ENCODE results near the gene COL27A1. TPM values are rescaled to one million over a fixed set of nuclear protein-coding genes. Genes with fewer than 3 reads are reported as not detected.

Gene COL27A1
- total RNA-seq, 1 donor from 2014 or later = 0.33 TPM

DNA sequence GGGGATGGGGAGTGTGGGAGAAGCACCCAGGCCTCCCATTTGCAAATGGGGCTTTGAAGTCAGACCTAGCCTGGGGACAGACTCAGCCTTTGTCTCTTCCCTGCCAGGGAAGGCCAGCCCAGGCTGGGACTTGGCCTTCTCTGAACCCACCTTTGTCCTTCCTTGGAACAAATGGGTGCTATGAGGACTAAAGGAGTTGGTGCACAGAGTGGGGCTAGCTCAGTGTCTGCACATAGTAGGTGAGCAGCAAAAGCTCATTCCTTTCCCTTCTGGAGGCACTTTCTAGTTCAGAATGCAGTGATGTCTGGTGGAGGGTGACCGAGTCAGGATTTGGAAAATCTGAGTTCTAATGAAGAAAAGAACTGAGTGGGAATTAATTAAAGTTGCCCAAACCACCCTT lies 37.2 kb downstream of the COL27A1 start:
- intact Hi-C loops (cut with micrococcal nuclease) = no loop called here
- POLR2A ChIA-PET = no interaction called here
- Mint-ChIP-seq H3K27me3 (peaks cover 10% of the 10 kb centered on the region), H3K4me1 (no peaks in the 10 kb centered on the region), H3K27ac (no peak overlapping the region), H3K36me3 (ENCODE audit: low read depth) (no peaks in the 10 kb centered on the region), H3K9me3 (peaks cover 16% of the 10 kb centered on the region), H3K4me3 (no peak overlapping the region)
- CTCF ChIA-PET = no interaction called here
- DNase-seq (no peak), ATAC-seq (ENCODE audit: low read depth) (no peak)
- TF ChIP-seq, protein P1, sequence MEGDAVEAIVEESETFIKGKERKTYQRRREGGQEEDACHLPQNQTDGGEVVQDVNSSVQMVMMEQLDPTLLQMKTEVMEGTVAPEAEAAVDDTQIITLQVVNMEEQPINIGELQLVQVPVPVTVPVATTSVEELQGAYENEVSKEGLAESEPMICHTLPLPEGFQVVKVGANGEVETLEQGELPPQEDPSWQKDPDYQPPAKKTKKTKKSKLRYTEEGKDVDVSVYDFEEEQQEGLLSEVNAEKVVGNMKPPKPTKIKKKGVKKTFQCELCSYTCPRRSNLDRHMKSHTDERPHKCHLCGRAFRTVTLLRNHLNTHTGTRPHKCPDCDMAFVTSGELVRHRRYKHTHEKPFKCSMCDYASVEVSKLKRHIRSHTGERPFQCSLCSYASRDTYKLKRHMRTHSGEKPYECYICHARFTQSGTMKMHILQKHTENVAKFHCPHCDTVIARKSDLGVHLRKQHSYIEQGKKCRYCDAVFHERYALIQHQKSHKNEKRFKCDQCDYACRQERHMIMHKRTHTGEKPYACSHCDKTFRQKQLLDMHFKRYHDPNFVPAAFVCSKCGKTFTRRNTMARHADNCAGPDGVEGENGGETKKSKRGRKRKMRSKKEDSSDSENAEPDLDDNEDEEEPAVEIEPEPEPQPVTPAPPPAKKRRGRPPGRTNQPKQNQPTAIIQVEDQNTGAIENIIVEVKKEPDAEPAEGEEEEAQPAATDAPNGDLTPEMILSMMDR (IDR thresholded peaks at IDR 0.05) = no peak

DNA sequence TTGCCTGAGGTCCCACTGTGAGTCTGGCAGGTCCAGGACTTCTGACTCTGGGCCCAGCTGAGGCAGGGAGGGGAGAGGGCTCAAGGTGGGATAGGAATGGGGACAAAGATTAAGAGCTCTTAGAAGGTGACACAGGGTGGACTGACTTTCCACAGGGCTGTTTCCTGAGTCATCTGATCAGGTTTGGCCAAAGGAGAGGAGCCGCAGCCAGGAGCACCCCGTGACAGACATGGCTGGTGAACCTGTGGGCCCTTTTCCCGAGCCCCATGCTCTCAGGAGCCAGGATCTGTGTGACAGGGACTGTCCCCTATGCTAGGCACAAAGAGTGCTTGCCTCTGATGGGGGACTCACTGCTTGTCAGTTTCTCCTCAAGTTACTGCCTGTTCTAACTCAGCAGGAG lies 37.8 kb downstream of the COL27A1 start:
- H3K27me3 Mint-ChIP-seq = peaks cover 10% of the 10 kb centered on the region
- H3K4me1 Mint-ChIP-seq = no peaks in the 10 kb centered on the region
- H3K9me3 Mint-ChIP-seq = peaks cover 16% of the 10 kb centered on the region
- DNase-seq (no peak), ATAC-seq (ENCODE audit: low read depth) (no peak)
- CTCF ChIA-PET = no interaction called here
- no peaks in the 10 kb centered on the region for H3K36me3 Mint-ChIP-seq (ENCODE audit: low read depth)
- TF ChIP-seq, protein P1 (IDR thresholded peaks at IDR 0.05) = no peak
- H3K27ac Mint-ChIP-seq = no peak overlapping the region
- POLR2A ChIA-PET = no interaction called here
- intact Hi-C loops (cut with micrococcal nuclease) = no loop called here
- no peak overlapping the region for H3K4me3 Mint-ChIP-seq

DNA sequence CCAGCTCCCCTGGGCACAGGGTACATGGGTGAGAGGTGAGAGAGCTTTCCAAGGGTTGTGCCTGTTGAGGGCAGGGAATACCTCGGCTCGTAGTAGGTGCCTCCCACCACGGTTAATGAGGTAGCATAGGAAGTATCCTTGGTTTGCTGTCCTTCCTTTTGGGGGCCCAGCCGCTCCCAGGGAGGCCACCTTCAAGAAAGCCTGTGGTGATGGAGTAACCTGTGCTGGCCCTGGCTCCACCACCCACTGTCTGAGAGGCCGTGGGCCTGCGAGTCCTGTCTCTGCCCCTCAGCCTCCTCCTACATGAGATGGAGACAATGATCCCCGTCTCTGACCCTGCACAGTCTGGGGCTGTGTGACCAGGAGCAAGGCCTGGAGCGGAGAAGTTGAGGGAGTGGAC lies 40.8 kb downstream of the COL27A1 start:
- TF ChIP-seq, protein P1 (IDR thresholded peaks at IDR 0.05) = no peak
- Mint-ChIP-seq H3K36me3 (ENCODE audit: low read depth) (no peaks in the 10 kb centered on the region), H3K27ac (no peak overlapping the region), H3K27me3 (peaks cover 10% of the 10 kb centered on the region), H3K9me3 (peaks cover 7% of the 10 kb centered on the region), H3K4me1 (no peaks in the 10 kb centered on the region), H3K4me3 (no peak overlapping the region)
- intact Hi-C loops (cut with micrococcal nuclease) = no loop called here
- ChIA-PET CTCF (no interaction called here), POLR2A (no interaction called here)
- ATAC-seq (ENCODE audit: low read depth) (no peak), DNase-seq (no peak)

DNA sequence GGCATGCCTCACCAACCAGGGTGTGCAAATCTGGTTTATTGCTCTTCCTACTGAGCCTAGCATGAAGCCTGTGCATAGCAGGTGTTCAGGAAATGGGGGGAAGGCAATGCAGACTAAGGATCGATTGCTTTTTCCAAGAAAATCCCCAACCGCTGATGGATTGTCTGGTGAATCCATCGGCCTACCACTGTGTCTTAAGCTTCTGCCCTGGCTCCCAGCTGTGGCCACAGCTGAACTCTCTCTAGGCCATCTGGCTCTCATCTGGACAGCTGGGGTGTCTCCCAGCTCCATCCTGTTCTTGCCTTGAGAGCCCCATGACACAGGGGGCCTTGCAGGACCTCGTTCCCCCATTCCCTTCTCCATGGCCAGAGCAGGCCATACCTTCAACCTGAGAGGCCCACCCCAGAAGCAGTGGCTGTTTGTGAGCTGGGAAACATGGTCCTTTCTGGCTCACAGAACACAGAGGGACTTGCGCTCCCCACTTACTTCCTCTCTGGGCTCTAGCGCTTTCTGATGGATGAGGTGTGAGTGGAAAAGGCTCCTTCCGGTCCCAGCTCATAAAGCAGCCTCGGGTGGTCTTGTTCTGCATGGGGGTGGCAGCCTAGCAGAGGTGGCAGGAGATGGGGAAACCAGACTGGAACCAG lies 41.8 kb downstream of the COL27A1 start:
- Mint-ChIP-seq H3K9me3 (no peaks in the 10 kb centered on the region), H3K4me3 (no peak overlapping the region), H3K27me3 (peaks cover 8% of the 10 kb centered on the region), H3K36me3 (ENCODE audit: low read depth) (no peaks in the 10 kb centered on the region), H3K27ac (no peak overlapping the region), H3K4me1 (no peaks in the 10 kb centered on the region)
- ChIA-PET POLR2A (no interaction called here), CTCF (no interaction called here)
- DNase-seq = no peak
- no peak for ATAC-seq (ENCODE audit: low read depth)
- TF ChIP-seq, protein P1 (IDR thresholded peaks at IDR 0.05) = no peak
- intact Hi-C loops (cut with micrococcal nuclease) = no loop called here

DNA sequence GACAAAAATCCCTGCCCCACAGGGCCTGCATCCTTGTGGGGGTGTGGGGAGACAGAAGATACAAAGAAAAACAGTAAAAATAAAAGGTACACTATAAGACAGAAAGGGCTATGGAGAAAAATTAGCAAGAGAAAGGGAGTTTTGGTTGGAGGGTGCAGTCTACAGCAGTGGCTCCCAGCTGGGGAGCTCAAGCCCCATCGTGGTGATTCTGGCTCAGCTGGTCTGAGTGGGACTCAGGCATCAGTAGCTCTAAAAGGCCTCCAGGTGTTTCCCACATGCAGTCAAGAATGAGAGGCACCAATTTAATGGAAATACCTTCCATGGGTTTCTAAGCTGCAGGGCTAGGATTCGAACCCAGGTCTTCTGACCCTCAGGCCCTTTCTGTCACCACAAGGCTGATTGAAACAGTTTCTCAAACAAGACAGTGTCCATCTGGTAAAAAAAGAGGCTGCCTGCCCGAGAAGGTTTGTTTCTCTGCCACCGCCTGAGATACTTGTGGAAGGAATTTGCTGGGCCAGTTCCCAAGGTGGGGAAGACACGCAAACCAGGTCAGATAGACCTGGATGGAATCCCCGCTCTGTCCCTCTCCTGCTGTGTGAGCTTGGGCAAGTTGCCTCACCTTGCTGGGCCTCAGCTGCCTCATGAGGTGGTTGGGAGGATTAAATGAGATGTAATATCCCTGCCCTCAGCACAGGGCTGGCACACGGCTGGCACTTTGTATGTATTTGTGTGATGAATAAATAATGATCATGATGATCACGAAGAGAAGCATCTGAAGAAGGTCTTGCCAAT lies 43.1 kb downstream of the COL27A1 start:
- POLR2A ChIA-PET = no interaction called here
- no peak overlapping the region for H3K27ac Mint-ChIP-seq
- ATAC-seq (ENCODE audit: low read depth) = no peak
- H3K4me1 Mint-ChIP-seq = no peaks in the 10 kb centered on the region
- TF ChIP-seq, protein P1 (IDR thresholded peaks at IDR 0.05) = no peak
- H3K9me3 Mint-ChIP-seq = no peaks in the 10 kb centered on the region
- no peak overlapping the region for H3K4me3 Mint-ChIP-seq
- H3K27me3 Mint-ChIP-seq = peaks cover 6% of the 10 kb centered on the region
- no peaks in the 10 kb centered on the region for H3K36me3 Mint-ChIP-seq (ENCODE audit: low read depth)
- CTCF ChIA-PET = no interaction called here
- no peak for DNase-seq
- intact Hi-C loops (cut with micrococcal nuclease) = no loop called here

All from activated B cell treated with CpG ODN at 0.5 μM for 24 hours (primary cell).